Fibroblast of lung (primary cell): ENCODE data around the gene SERPINB10.

Source experiments
- EZH2 ChIP-seq: IDR thresholded peaks from 2 replicates; pipeline ENCODE4 v1.5.1; 2012; ENCODE audit warnings: low read length, control low read depth, mild to moderate bottlenecking; ENCODE audit errors: missing control alignments
- TF ChIP-seq, protein P1 (sequence below), 2 donors: IDR thresholded peaks in 1 of 2; conservative IDR thresholded peaks in 1 of 2; 1 replicate in 1 of 2; 2 replicates in 1 of 2; pipeline ENCODE4 v1.5.1; 2011 to 2012; ENCODE audit warnings: low read length in 2 of 2, control low read depth in 1 of 2, inconsistent platforms in 1 of 2, low read depth in 1 of 2, mild to moderate bottlenecking in 1 of 2

DNA sequence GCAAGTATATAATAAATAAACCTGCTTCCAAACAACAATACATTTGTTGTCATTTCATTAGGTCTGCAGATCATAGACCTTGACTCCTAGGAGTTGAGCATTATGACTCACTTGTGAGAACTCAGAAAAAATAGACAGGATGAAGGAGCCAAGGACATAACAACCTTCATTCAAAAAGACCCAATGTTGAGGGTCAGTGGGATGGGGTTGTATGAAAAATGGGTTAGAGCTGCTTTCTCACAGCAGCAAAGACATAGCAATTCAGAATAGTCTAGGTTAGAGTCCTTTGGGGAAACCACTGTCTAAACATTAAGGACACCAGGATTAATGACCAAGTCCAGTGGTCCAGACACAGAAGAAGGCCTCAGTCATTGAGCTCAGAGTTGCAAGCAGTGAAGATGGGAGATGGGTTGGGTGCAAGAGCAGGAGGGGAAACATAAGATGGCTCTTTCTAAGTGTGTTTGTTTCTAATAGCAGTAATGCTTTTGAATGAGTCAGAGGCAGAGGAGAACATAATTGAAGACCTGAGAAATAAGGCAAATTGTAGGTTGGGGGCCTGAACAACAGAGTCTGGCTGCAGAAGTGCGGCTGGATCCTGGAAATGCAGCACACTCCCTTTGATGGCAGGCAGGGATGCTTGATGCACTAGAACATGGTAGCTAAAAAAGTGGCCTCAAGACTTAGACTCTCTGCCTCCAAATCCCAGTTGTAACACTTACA, 3.7 kb upstream of the SERPINB10 start:
- TF ChIP-seq, protein P1, sequence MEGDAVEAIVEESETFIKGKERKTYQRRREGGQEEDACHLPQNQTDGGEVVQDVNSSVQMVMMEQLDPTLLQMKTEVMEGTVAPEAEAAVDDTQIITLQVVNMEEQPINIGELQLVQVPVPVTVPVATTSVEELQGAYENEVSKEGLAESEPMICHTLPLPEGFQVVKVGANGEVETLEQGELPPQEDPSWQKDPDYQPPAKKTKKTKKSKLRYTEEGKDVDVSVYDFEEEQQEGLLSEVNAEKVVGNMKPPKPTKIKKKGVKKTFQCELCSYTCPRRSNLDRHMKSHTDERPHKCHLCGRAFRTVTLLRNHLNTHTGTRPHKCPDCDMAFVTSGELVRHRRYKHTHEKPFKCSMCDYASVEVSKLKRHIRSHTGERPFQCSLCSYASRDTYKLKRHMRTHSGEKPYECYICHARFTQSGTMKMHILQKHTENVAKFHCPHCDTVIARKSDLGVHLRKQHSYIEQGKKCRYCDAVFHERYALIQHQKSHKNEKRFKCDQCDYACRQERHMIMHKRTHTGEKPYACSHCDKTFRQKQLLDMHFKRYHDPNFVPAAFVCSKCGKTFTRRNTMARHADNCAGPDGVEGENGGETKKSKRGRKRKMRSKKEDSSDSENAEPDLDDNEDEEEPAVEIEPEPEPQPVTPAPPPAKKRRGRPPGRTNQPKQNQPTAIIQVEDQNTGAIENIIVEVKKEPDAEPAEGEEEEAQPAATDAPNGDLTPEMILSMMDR (conservative IDR thresholded peaks at IDR 0.05 in 1 of 2, IDR thresholded peaks at IDR 0.05 in 1 of 2; ENCODE audit: low read depth in 1 of 2, low read length in 2 of 2): no peak
- TF ChIP-seq EZH2: no peak
